IMR-90 (cell line): ENCODE results near the gene OR13C5. TPM values are rescaled to one million over a fixed set of nuclear protein-coding genes. Genes with fewer than 3 reads are reported as not detected.

Experiments used
- ATAC-seq: fragments of 200-7000 bp; cut with Tn5 transposase; 2 replicates; pipeline ENCODE4 v1.9.1; 2020; ENCODE audit warnings: low read depth, mild to moderate bottlenecking, moderate library complexity
- BruUV-seq: library from RNA; stranded (reverse); fragments of 400-500 nt; replicated peaks from 2 replicates; lab custom pipeline; 2021; lab: Mats Ljungman, UMichigan
- CTCF ChIA-PET: fragments of 300-600 bp; formaldehyde crosslinking; extraction: SDS; loops from one replicate; lab custom pipeline; 2021; ENCODE audit warnings: antibody characterized with exemption; lab: Yijun Ruan, JAX
- POLR2A ChIA-PET: fragments of 300-600 bp; sonication (Branson Sonifier 250); formaldehyde crosslinking; loops from one replicate; lab custom pipeline; 2022; ENCODE audit warnings: antibody characterized with exemption; ENCODE audit not compliant: unreplicated experiment; lab: Charles Lee
- DNase-seq: peaks from one replicate; pipeline ENCODE4 v3.0.0; 2013
- H2AFZ ChIP-seq: replicated peaks from 2 replicates; pipeline ENCODE3; 2013; ENCODE audit warnings: low read length, mild to moderate bottlenecking; ENCODE audit not compliant: poor library complexity
- H2AK5ac ChIP-seq: 2 replicates; pipeline ENCODE4 v1.6.1; 2013; ENCODE audit warnings: low read depth, low read length, inconsistent platforms
- H2AK9ac ChIP-seq: replicated peaks from 2 replicates; pipeline ENCODE3; 2013; ENCODE audit warnings: mild to moderate bottlenecking, low read depth, low read length, moderate library complexity; ENCODE audit not compliant: poor library complexity
- H2BK120ac ChIP-seq: 2 replicates; pipeline ENCODE4 v1.6.1; 2013; ENCODE audit warnings: low read depth, low read length, inconsistent platforms
- H2BK15ac ChIP-seq: 3 replicates; pipeline ENCODE4 v1.6.1; 2013; ENCODE audit warnings: low read depth, low read length, inconsistent platforms
- H2BK20ac ChIP-seq: 2 replicates; pipeline ENCODE4 v1.6.1; 2013; ENCODE audit warnings: low read depth, mild to moderate bottlenecking, inconsistent platforms, low read length, moderate library complexity
- H2BK5ac ChIP-seq: 2 replicates; pipeline ENCODE4 v1.6.1; 2013; ENCODE audit warnings: mild to moderate bottlenecking, low read depth, low read length, inconsistent platforms; ENCODE audit not compliant: poor library complexity, severe bottlenecking
- H3K14ac ChIP-seq: replicated peaks from 2 replicates; pipeline ENCODE4 v1.6.1; 2013; ENCODE audit warnings: low read depth, low read length, inconsistent platforms
- H3K18ac ChIP-seq: 2 replicates; pipeline ENCODE4 v1.6.1; 2013; ENCODE audit warnings: low read depth, low read length, control low read depth
- H3K23ac ChIP-seq: 2 replicates; pipeline ENCODE4 v1.6.1; 2013; ENCODE audit warnings: low read depth, low read length, inconsistent platforms
- H3K27ac ChIP-seq: 2 replicates; pipeline ENCODE4 v1.5.1; 2013; ENCODE audit warnings: mild to moderate bottlenecking, control low read depth, low read length; ENCODE audit not compliant: insufficient read depth
- H3K27me3 ChIP-seq: 2 replicates; pipeline ENCODE4 v1.6.1; 2013; ENCODE audit warnings: low read length; ENCODE audit not compliant: control insufficient read depth, insufficient read depth
- H3K36me3 ChIP-seq: 2 replicates; pipeline ENCODE4 v1.6.1; 2013; ENCODE audit warnings: low read length, mixed read lengths; ENCODE audit not compliant: control insufficient read depth, insufficient read depth
- H3K4ac ChIP-seq: 2 replicates; pipeline ENCODE4 v1.6.1; 2013; ENCODE audit warnings: low read depth, low read length, inconsistent platforms
- H3K4me1 ChIP-seq: 2 replicates; pipeline ENCODE4 v1.6.1; 2013; ENCODE audit warnings: low read length, mixed read lengths; ENCODE audit not compliant: control insufficient read depth, insufficient read depth
- H3K4me2 ChIP-seq: 2 replicates; pipeline ENCODE4 v1.6.1; 2013; ENCODE audit warnings: low read depth, mild to moderate bottlenecking, control low read depth, low read length, moderate library complexity
- H3K4me3 ChIP-seq: 2 replicates; pipeline ENCODE4 v1.5.1; 2013; ENCODE audit warnings: low read depth, mild to moderate bottlenecking, control low read depth, low read length, moderate library complexity; ENCODE audit not compliant: insufficient read depth
- H3K56ac ChIP-seq: 2 replicates; pipeline ENCODE4 v1.6.1; 2013; ENCODE audit warnings: low read length, inconsistent platforms; ENCODE audit not compliant: insufficient read depth; ENCODE audit errors: extremely low read depth
- H3K79me1 ChIP-seq, 2 experiments: 2 replicates each; pipeline ENCODE4 v1.6.1; 2013; ENCODE audit warnings: low read length in 2 of 2, inconsistent platforms in 1 of 2, low read depth in 1 of 2
- H3K9ac ChIP-seq: 2 replicates; pipeline ENCODE4 v1.6.1; 2013; ENCODE audit warnings: low read depth, low read length, control low read depth
- H3K9me1 ChIP-seq: 2 replicates; pipeline ENCODE4 v1.6.1; 2013; ENCODE audit warnings: low read length, inconsistent platforms; ENCODE audit not compliant: insufficient read depth
- H3K9me3 ChIP-seq: 2 replicates; pipeline ENCODE4 v1.6.1; 2013; ENCODE audit warnings: low read length; ENCODE audit not compliant: control insufficient read depth, insufficient read depth
- H4K20me1 ChIP-seq: 2 replicates; pipeline ENCODE4 v1.6.1; 2013; ENCODE audit warnings: low read length, inconsistent platforms; ENCODE audit not compliant: insufficient read depth
- H4K5ac ChIP-seq: 2 replicates; pipeline ENCODE4 v1.6.1; 2013; ENCODE audit warnings: mild to moderate bottlenecking, low read depth, low read length, control low read depth
- H4K8ac ChIP-seq, 2 experiments: 2 replicates each; pipeline ENCODE4 v1.6.1; 2013; ENCODE audit warnings: low read depth in 2 of 2, low read length in 2 of 2, control low read depth in 1 of 2, inconsistent platforms in 1 of 2
- H4K91ac ChIP-seq: 2 replicates; pipeline ENCODE4 v1.6.1; 2013; ENCODE audit warnings: low read depth, low read length, inconsistent platforms; ENCODE audit not compliant: insufficient read depth
- BHLHE40 ChIP-seq: fragments of 150-350 bp; IDR thresholded peaks from 2 replicates; pipeline ENCODE4 v1.6.1; 2016; ENCODE audit warnings: mild to moderate bottlenecking, low read depth, low read length
- CEBPB ChIP-seq: IDR thresholded peaks from 2 replicates; pipeline ENCODE4 v1.6.1; 2012; ENCODE audit warnings: low read depth, low read length, improper control_type of control experiment
- CHD1 ChIP-seq: IDR thresholded peaks from 2 replicates; pipeline ENCODE4 v1.6.1; 2012; ENCODE audit warnings: low read depth, low read length, improper control_type of control experiment
- ELK1 ChIP-seq: fragments of 150-350 bp; IDR thresholded peaks from 2 replicates; pipeline ENCODE4 v1.6.1; 2016; ENCODE audit warnings: low read depth, mild to moderate bottlenecking, low read length, moderate library complexity, borderline replicate concordance
- FOS ChIP-seq: fragments of 150-350 bp; IDR thresholded peaks from 2 replicates; pipeline ENCODE4 v1.6.1; 2016; ENCODE audit warnings: low read depth, low read length
- MAFK ChIP-seq: IDR thresholded peaks from 2 replicates; pipeline ENCODE4 v1.6.1; 2012; ENCODE audit warnings: low read depth, low read length, improper control_type of control experiment
- MXI1 ChIP-seq: IDR thresholded peaks from 2 replicates; pipeline ENCODE4 v1.6.1; 2012; ENCODE audit warnings: low read depth, mild to moderate bottlenecking, low read length, moderate library complexity, borderline replicate concordance
- NFE2L2 ChIP-seq: fragments of 150-350 bp; IDR thresholded peaks from 2 replicates; pipeline ENCODE4 v1.6.1; 2016; ENCODE audit warnings: low read depth, mild to moderate bottlenecking, low read length
- POLR2A ChIP-seq: IDR thresholded peaks from 2 replicates; pipeline ENCODE4 v1.6.1; 2012; ENCODE audit warnings: mild to moderate bottlenecking, low read depth, low read length
- RAD21 ChIP-seq: IDR thresholded peaks from 2 replicates; pipeline ENCODE4 v1.6.1; 2012; ENCODE audit warnings: low read length, improper control_type of control experiment
- RCOR1 ChIP-seq: IDR thresholded peaks from 2 replicates; pipeline ENCODE4 v1.6.1; 2012; ENCODE audit warnings: mild to moderate bottlenecking, low read length, improper control_type of control experiment; ENCODE audit not compliant: insufficient replicate concordance
- SMC3 ChIP-seq: fragments of 150-350 bp; IDR thresholded peaks from 2 replicates; pipeline ENCODE4 v1.6.1; 2016; ENCODE audit warnings: low read depth, mild to moderate bottlenecking, antibody characterized with exemption, low read length, moderate library complexity
- WGBS, 2 experiments: methylation state at CpG; one replicate each; pipeline versions ENCODE4 v1.1.5 to v1.1.7; 2013; ENCODE audit warnings: missing lambda C conversion rate in 2 of 2; ENCODE audit not compliant: insufficient read length in 1 of 2; ENCODE audit errors: extremely low coverage in 2 of 2; 5-methylcytosine and 5-hydroxymethylcytosine counted together
- dilution Hi-C: fragments of 300-500 bp; cut with HindIII; formaldehyde crosslinking; loops from one replicate; pipeline ENCODE4 v1.14.3; 2018; ENCODE audit warnings: low sequenced_read_pairs; ENCODE audit not compliant: unreplicated experiment
- in situ Hi-C: fragments of 300-500 bp; cut with MboI; formaldehyde crosslinking; loops from 3 replicates; pipeline ENCODE4 v1.14.3; 2019; ENCODE audit warnings: low sequenced_read_pairs, inconsistent platforms, mixed read lengths
- intact Hi-C: fragments of 100-400 bp; cut with micrococcal nuclease; formaldehyde crosslinking; loops from 2 replicates; pipeline ENCODE4 v1.10.0; 2022
- polyA plus RNA-seq, 3 experiments: library from polyadenylated mRNA; depleted of rRNA; stranded (reverse); fragments of >200 nt; gene quantifications; 2 replicates each; pipeline ENCODE4 v1.2.3, GENCODE V29; 2012; ENCODE audit warnings: low replicate concordance in 1 of 3
- total RNA-seq: library from RNA; depleted of rRNA; stranded (reverse); fragments of >200 nt; gene quantifications from 2 replicates; pipeline ENCODE4 v1.2.3, GENCODE V29; 2012
- TF ChIP-seq, protein P1 (sequence below): conservative IDR thresholded peaks from 2 replicates; pipeline ENCODE4 v1.5.1; 2012; ENCODE audit warnings: mild to moderate bottlenecking, low read depth, low read length, improper control_type of control experiment
- TF ChIP-seq, protein P2 (sequence below): fragments of 150-350 bp; IDR thresholded peaks from 2 replicates; pipeline ENCODE4 v1.6.1; 2017; ENCODE audit warnings: mild to moderate bottlenecking, antibody characterized with exemption, low read length, low read depth

Gene OR13C5
- total and polyA plus RNA-seq, 2 of the 4 experiments (the other 2 are of a cell fraction) = not detected

DNA sequence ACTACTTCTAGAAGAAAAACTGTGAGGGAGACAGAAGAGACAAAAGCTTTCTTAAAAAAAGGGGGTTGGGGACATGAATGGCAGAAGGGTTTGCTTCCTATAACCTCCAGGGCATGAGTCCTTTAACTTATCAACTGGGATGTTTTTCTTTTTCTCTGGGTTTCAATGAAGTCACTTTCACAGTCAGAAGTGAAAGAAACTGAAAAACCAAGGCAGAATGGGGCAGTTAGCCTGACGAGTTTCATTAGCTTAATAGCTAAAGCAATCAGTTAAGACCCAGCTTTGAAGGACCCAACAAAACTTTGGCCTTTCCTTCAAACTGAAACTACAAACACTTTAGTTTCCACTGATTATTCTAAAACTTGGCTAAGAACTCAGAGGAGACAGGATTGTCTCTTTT lies 34.9 kb downstream of the OR13C5 start:
- H3K36me3 ChIP-seq = no peaks in the 10 kb centered on the region
- H3K79me1 ChIP-seq = no peaks in the 10 kb centered on the region
- no peak overlapping the region for H3K18ac ChIP-seq
- H3K14ac ChIP-seq = no peak overlapping the region
- no TSS peak for BruUV-seq
- H2BK15ac ChIP-seq = no peak overlapping the region
- no peak overlapping the region for H4K8ac ChIP-seq
- no peak overlapping the region for H2AK9ac ChIP-seq
- no peaks in the 10 kb centered on the region for H3K27me3 ChIP-seq
- POLR2A ChIA-PET = no interaction called here
- H3K9me1 ChIP-seq = no peaks in the 10 kb centered on the region
- intact Hi-C loops (no loop called here), dilution Hi-C loops (no loop called here), in situ Hi-C loops (no loop called here)
- no peak overlapping the region for H2AFZ ChIP-seq
- no peak overlapping the region for H2BK120ac ChIP-seq
- H2BK5ac ChIP-seq = no peak overlapping the region
- no peak overlapping the region for H2AK5ac ChIP-seq
- WGBS, 2 experiments = no CpG with 5 or more reads among the region's 1 CpG
- no peak for ATAC-seq
- no peak overlapping the region for H2BK20ac ChIP-seq
- H4K20me1 ChIP-seq = no peaks in the 10 kb centered on the region
- CTCF ChIA-PET = interaction anchor here (1.2 kb wide), 1 partner anchor 18 kb away, joined by 3 read pairs; no protein-coding TSS in a partner anchor
- no peak overlapping the region for H3K23ac ChIP-seq
- no peak overlapping the region for H3K27ac ChIP-seq
- no peak overlapping the region for H3K4me2 ChIP-seq
- H4K5ac ChIP-seq = no peak overlapping the region
- H3K4me1 ChIP-seq = no peaks in the 10 kb centered on the region
- H3K9me3 ChIP-seq = peaks cover under 1% of the 10 kb centered on the region
- H4K91ac ChIP-seq = no peak overlapping the region
- no peak overlapping the region for H3K4ac ChIP-seq
- no peak for TF ChIP-seq CHD1
- no peak for TF ChIP-seq MXI1
- no peak for TF ChIP-seq POLR2A
- TF ChIP-seq MAFK = no peak
- TF ChIP-seq FOS = no peak
- TF ChIP-seq RAD21 = no peak
- no peak for TF ChIP-seq BHLHE40
- no peak for TF ChIP-seq CEBPB
- TF ChIP-seq ELK1 = no peak
- TF ChIP-seq, protein P1, sequence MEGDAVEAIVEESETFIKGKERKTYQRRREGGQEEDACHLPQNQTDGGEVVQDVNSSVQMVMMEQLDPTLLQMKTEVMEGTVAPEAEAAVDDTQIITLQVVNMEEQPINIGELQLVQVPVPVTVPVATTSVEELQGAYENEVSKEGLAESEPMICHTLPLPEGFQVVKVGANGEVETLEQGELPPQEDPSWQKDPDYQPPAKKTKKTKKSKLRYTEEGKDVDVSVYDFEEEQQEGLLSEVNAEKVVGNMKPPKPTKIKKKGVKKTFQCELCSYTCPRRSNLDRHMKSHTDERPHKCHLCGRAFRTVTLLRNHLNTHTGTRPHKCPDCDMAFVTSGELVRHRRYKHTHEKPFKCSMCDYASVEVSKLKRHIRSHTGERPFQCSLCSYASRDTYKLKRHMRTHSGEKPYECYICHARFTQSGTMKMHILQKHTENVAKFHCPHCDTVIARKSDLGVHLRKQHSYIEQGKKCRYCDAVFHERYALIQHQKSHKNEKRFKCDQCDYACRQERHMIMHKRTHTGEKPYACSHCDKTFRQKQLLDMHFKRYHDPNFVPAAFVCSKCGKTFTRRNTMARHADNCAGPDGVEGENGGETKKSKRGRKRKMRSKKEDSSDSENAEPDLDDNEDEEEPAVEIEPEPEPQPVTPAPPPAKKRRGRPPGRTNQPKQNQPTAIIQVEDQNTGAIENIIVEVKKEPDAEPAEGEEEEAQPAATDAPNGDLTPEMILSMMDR = no peak
- TF ChIP-seq, protein P2, sequence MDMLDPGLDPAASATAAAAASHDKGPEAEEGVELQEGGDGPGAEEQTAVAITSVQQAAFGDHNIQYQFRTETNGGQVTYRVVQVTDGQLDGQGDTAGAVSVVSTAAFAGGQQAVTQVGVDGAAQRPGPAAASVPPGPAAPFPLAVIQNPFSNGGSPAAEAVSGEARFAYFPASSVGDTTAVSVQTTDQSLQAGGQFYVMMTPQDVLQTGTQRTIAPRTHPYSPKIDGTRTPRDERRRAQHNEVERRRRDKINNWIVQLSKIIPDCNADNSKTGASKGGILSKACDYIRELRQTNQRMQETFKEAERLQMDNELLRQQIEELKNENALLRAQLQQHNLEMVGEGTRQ = no peak
- TF ChIP-seq NFE2L2 = no peak
- no peak for TF ChIP-seq SMC3
- no peak for TF ChIP-seq RCOR1
- no peak overlapping the region for H3K4me3 ChIP-seq
- DNase-seq = no peak
- H3K56ac ChIP-seq = no peak overlapping the region
- H3K9ac ChIP-seq = no peak overlapping the region
